Prostate gland (tissue), 2 donors: Measurements from ENCODE around the gene ACOT9.

Experiments
- POLR2A ChIP-seq: fragments of 450-650 bp; IDR thresholded peaks from one replicate; pipeline ENCODE4 v1.6.1; 2016; ENCODE audit warnings: antibody characterized with exemption, mild to moderate bottlenecking
- POLR2AphosphoS5 ChIP-seq: sonication (generic); formaldehyde crosslinking; IDR thresholded peaks from one replicate; pipeline ENCODE4 v1.6.1; 2017; ENCODE audit warnings: antibody characterized with exemption
- TF ChIP-seq, protein P1 (sequence below), 4 experiments: fragments of 200-600 bp in 2 of 4; fragments of 450-650 bp in 2 of 4; sonication (generic) in 2 of 4; IDR thresholded peaks; 1 replicate in 3 of 4; 2 replicates in 1 of 4; pipeline ENCODE4 v1.5.1; 2016 to 2019; ENCODE audit warnings: antibody characterized with exemption in 4 of 4, mild to moderate bottlenecking in 2 of 4, moderate library complexity in 2 of 4

GRCh38 chrX:23731951-23732350, 11.1 kb downstream of the ACOT9 start:
- TF ChIP-seq, protein P1, sequence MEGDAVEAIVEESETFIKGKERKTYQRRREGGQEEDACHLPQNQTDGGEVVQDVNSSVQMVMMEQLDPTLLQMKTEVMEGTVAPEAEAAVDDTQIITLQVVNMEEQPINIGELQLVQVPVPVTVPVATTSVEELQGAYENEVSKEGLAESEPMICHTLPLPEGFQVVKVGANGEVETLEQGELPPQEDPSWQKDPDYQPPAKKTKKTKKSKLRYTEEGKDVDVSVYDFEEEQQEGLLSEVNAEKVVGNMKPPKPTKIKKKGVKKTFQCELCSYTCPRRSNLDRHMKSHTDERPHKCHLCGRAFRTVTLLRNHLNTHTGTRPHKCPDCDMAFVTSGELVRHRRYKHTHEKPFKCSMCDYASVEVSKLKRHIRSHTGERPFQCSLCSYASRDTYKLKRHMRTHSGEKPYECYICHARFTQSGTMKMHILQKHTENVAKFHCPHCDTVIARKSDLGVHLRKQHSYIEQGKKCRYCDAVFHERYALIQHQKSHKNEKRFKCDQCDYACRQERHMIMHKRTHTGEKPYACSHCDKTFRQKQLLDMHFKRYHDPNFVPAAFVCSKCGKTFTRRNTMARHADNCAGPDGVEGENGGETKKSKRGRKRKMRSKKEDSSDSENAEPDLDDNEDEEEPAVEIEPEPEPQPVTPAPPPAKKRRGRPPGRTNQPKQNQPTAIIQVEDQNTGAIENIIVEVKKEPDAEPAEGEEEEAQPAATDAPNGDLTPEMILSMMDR (IDR thresholded peaks at IDR 0.05) = no peak
- TF ChIP-seq POLR2AphosphoS5 = no peak
- no peak for TF ChIP-seq POLR2A
